ENCODE data around the gene CYSLTR2.

The CYSLTR2 gene, protein sequence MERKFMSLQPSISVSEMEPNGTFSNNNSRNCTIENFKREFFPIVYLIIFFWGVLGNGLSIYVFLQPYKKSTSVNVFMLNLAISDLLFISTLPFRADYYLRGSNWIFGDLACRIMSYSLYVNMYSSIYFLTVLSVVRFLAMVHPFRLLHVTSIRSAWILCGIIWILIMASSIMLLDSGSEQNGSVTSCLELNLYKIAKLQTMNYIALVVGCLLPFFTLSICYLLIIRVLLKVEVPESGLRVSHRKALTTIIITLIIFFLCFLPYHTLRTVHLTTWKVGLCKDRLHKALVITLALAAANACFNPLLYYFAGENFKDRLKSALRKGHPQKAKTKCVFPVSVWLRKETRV

DNA sequence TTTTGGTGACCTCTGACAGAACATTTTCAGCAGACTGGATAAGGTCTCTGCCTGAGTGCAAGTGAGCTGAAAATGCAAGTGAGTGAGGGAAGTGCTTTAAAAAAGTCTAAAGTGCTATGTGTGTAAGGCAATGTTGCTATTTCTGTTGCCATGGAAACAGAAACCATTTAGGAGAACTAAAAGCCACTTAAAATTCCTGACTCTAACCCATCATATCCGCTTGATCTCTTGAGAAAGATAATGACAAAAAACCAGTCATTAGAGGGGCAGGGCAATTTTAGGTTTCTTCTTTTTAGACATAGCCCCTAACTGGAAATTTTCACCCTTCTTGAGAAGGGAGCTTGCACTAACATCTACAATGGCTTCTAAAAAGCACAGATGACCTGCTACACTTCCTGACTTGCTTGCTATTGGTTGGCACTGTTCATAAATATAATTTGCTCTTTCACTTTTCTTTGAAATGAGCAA lies at the start of gene CYSLTR2:
Gene CYSLTR2, plus strand, starts transcription at position 458 of the 468 bp plus-strand sequence. CDS start 52,889 bp downstream, outside the sequence.
- DNase-seq (ENCODE audit: low spot score) = no peak

DNA sequence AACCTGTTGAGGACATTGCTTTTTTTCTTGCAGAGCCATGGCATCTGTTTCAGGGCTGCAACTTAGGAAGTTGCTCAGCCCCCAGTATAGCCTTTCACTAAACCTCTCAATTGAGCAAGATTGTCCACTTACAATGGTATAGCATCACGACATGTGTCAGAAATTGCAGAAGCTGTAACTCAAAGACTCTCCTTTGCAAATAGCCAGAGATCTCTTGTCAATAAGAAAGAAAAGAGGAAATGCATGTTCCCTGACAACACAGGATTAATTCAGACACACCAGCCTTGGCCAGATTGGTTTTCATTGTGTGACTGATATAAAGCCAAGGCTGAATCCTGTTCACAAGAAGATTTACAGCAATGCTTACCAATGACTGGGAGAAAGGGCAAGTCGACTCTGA lies 38.7 kb upstream of the CYSLTR2 start:
- DNase-seq (ENCODE audit: low spot score) = no peak

DNA sequence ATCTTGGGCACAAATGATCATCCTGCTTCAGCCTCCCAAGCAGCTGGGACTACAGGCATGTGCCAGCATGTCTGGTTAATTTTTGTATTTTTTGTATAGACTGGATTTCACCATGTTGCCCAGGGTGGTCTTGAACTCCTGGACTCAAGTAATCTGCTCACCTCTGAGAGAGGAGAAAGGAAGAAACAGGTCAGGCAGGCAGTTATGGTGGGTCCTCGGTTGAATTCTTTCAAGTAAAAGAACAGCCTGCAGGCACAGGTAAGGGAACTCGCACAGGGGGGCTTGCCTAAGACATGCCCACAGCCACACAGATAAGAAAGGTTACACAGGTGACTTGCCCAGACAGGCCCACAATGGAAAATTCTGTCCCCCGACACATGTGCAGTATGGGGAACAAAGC lies 34.8 kb upstream of the CYSLTR2 start:
- DNase-seq (ENCODE audit: low spot score) = no peak

DNA sequence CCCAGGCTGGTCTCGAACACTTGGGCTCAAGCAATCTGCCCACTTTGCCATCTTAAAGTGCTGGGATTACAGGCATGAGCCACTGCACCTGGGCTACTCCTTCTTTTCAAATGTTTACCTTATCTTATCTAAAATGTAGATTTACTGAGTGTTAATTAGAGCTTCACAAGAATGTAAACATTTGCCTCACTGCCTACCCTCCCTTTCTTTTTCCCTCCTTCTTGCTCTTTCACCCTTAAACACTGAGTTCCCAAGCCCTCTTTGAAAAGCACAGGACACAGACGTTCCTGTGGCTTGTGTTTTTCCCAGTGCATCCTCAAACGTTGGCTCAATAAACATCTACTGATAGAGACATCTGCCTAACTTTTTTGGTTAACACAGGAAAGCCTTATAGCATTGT lies 32.7 kb upstream of the CYSLTR2 start:
- DNase-seq (ENCODE audit: low spot score) = no peak

DNA sequence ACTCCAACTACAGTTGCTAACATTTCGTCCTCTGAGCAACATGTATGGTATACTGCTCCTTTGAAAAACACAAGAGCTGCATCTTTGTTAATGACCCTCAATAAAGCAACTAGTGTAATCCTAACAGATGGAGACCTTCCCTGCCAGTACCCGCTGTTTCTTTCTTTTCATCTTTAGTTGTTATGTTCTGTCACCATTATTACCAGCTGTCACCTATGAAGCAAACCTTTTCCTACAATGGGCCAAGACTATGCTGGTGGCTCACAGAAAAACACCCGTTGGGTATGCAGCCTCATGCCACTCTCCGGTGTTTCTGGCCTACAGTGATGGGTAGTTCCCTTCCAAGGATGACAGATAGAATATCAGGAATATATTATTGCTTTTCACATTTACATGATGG lies 29.7 kb upstream of the CYSLTR2 start:
- no peak for DNase-seq (ENCODE audit: low spot score)

DNA sequence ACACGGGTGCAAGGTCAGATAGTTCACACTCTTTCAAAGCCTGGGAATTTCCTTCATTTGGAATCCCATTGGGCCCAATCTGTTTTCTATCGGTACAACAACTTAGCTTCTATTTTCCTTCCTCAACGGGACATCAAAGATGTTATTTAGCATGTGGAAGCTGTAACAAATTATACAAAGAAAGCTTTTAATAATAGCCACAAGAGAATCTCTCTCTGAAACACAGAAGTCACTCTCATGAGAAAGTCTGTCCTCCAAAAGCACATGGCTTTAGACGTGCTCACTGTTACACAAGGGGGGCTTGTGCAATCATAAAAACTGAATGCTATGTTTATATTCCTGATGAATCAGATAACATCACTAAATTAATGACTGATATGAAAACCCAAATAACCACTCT lies 28.9 kb upstream of the CYSLTR2 start:
- DNase-seq (ENCODE audit: low spot score) = peak; percentile 89

DNA sequence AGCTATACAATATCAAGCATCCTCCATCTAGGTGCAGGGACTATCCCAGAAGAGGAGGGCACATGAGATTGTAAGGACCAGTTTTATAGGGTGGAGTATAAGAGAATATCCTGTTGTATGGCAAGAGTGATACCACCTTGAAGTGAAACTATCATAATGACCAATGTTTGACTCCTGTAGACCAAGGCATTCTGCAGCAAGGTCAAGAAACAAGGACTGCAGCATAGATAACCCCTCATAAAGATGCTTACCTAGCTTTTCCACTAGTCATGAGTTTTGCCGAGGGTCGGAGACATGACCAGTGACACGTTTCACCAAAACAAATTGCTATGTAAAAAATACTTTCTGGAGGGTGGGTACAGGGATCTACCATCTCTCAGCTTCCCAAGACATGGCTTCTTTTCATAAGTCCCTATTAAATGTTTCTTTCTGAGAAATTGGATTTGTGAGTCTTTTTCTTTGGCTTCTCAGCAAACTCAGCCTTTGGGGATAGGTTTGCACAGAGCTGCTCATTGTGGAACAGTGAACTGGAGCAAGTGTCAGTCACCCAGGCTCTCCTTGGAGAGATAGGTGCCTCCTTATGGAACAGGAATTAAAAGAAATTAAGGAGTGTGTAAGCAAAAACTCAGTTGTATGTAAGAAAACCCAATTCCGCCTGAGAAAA lies 28.2 kb upstream of the CYSLTR2 start:
- no peak for DNase-seq (ENCODE audit: low spot score)

DNA sequence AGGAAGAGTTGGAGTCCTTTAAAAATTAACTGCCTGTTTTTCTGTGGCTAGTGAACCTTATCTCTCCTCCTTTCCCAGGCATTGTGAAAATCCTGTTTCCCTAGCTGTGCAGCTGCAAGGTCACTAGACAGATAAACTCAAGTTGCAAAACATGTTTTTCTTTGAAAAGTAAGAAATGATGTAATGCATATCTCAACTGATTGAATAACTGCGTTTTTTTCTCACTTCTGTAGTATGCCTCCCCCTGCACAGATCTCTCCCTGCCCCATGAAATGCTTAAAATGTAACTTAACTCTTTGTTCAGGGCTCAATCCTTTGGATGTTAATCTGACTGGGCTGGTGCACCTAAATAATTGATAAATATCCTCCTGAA lies 27.7 kb upstream of the CYSLTR2 start:
- no peak for DNase-seq (ENCODE audit: low spot score)

DNA sequence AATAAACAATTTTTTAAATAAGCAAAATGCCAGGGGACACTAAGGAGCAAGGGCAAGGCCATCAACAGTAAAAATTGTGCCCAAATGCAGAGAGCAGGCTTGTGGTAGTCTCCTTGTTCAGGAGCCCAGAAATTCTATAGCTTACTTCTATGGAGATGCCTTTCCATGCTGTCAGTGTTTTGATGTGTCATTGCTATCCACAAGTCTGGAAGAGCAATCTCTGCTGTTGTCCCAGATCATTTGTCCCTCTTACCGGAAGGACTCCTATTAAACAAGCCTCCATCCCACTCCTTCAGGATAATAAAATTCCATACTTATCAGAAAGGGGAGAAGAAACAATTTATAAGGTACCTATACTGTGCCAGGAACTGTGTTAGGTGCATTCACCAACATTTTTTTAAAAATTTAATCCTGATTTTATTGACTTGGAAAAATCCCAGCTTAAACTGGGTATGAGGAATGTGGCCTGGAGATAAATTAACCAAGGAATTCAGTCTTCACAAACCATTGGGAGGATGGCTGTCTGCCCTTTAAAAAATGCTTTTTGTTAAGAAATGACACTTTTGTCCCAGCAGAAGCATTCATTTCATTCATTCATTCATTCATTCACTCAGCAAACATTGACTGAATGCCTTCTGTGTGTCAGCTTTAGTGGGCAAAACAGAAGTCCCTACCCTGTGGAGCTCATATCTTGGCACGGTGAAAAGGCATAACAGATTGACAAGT lies 26.8 kb upstream of the CYSLTR2 start:
- DNase-seq (ENCODE audit: low spot score) = no peak

DNA sequence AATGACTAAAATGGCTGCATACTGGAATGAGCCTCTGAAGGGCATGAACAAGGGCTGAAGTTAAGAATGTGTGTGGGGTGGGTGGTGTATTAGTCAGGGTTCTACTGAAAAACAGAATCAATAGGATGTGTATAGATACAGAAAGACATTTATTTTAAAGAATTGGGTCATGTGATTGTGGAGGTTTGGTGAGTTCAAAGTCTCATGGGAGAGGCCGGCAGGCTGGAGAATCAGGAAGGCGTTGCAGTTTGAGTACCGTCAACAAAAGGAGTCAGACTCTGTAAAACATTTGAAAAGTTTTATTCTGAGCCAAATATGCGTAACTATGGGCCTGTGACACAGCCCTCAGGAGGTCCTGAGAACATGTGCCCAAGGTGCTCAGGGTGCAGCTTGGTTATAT lies 24.5 kb upstream of the CYSLTR2 start:
- DNase-seq (ENCODE audit: low spot score) = no peak

DNA sequence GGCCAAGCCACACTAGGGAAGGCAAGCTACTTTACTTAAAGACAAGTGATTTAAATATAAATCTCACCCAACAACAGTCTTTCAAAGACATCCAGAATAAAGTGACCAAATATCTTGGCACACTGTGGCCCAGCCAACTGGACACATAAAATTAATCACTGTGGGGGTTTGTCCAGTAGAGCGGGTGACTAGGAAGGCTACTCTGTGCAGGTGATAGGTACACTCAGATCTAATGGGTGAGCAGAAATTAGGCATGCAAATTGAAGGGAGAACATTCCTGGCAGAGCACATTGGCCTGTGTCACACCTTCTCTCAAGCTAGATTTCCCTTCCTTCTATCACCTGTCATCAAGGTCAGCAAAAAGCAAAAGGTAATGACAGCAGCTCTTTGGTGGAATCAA lies 23.4 kb upstream of the CYSLTR2 start:
- no peak for DNase-seq (ENCODE audit: low spot score)

DNA sequence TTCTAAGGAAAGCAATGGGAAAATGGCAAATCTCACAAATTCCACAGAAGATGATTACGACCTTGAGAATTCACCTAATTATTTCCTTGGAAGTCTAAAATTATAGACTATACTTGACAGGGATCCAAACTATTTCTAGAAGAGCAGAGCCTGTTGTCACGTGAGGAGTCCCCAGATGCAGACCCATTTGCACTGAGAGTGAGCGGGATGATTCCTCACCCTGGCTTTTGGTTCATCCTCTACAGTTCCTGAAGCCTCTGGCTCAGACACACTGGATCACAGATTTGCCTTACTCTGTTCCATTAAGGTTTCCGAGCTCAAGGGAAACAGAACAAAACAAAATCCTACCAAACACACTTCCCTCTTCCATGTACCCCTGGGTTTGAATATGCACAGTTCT lies 23.0 kb upstream of the CYSLTR2 start:
- no peak for DNase-seq (ENCODE audit: low spot score)

DNA sequence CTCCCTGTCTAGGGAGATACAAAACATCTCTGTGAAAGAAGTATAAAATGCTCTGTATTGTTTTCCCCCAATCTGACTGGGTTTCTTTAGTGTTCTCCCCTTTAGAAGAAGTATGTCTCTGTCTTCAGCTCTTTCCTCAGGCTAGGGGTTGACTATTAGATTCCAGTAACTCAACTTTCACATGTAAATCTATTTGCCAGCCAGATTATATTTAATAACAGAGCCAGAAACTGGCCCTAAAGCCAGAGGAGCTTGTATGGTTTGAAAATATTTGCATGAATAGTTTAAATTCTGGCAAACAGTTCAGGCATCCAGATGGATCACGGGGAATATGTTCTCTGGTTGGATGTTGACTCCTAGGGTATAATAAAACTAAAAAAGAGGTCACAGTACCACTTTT lies 22.3 kb upstream of the CYSLTR2 start:
- DNase-seq (ENCODE audit: low spot score) = peak; percentile 76

DNA sequence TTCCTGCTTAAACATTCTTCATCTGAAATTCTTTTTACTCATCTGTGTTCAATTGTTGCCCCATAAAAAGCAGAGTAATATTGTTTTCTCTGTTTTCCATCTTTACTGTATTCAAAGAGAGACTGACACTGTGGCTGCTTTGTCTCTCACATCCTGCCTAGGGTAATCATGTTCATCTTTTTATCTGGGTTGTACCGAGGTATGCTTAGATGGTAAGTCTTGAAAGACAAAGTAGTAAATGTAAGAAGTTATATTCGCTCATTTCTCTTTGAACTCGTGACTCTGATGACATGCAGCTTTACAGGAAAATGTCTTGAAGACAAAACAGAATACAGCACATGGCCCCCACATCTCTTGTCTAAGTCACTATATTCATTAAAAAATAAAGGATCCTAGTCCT lies 20.0 kb upstream of the CYSLTR2 start:
- no peak for DNase-seq (ENCODE audit: low spot score)

DNA sequence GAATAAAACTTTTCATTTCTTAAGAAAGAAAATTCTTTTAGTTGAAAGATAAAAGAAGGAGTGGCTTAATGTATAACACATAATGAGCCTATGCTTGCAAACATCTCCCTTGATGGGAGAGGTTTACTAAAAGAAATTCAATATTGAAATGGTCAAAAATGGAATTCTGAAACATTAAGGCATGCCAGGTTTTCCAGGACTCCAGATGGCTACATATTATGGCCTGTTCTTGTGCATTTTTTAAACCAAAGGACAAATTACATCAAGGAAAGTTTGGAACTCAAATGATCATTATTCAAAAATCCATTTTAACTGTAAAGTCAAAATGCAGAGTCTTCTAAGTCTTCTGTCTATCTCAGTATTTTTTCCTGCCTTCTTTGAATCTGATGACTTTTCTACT lies 19.1 kb upstream of the CYSLTR2 start:
- no peak for DNase-seq (ENCODE audit: low spot score)

DNA sequence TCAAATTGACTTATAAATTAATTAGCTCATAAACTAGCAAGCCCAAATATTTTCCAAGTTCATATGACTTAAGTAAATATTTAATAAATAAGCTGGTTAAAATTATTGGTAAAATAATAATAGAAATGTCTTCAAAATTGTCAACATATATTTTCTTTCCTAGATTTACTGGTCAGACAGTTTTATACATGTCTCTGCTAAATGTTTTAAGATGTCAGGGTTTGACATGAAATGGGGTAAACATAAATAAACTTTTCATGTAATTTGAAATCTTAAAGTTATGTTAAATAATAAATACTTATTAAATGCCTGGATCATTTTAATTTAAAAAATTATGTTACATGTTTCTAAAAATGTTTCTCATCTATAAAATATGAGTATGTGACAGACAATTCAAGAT lies 18.3 kb upstream of the CYSLTR2 start:
- no peak for DNase-seq (ENCODE audit: low spot score)

DNA sequence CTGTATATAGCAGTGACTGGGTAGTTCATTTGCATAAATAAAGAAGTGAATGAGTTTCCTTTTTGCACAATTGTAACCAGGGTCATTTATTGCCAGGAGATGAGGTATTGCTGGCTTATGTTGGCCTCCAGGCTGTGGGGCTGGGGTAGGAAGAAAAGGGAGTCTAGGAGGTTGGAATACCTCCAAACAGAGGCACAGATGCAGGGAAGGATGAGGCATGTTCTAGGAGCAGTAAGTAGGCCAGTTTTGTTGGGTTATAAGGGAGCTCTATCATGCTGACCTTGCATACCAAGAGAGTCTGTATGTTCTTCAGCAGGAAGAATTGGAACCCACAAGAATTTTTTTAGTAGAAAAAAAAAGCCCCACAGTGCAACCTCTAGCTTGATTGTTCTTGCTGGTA lies 17.2 kb upstream of the CYSLTR2 start:
- no peak for DNase-seq (ENCODE audit: low spot score)

DNA sequence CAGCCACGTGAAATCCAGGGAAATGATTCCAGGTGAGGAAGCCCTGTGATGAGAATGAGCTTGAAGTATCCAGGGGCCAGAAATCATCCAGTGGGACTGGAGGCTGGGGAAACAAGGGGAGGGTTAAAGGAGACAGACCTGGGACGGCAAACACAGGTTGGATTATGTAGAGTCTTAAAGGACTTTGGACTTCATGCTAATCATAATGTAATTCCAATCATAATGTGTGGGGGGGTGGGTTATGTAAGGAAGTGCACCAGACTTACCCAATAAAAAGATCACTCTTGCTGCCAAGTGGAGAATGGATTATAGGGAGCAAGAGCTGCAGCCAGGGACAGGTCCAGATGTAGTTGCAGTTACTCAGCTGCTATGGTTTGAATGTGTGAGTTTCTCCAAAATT lies 16.1 kb upstream of the CYSLTR2 start:
- DNase-seq (ENCODE audit: low spot score) = no peak

DNA sequence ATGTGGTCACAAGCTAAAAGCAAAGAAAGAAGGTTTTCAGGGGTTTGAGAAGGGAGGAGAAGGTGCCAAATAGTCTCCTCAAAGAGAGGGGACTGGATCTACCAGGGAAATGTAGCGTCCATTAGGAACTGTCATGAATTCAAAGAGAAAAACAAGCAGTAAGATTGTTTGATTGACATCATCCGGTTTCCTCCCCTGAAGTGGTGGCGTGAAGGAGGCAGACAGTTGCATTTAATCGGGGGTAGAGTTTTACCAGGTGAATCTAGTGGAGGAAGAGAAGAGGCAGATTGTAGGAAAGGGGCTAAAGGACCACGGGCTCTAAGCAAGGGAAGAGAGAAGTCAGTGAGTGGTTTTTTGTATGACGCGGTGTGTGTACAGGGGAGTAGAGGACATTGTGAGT lies 13.0 kb upstream of the CYSLTR2 start:
- DNase-seq (ENCODE audit: low spot score) = no peak

DNA sequence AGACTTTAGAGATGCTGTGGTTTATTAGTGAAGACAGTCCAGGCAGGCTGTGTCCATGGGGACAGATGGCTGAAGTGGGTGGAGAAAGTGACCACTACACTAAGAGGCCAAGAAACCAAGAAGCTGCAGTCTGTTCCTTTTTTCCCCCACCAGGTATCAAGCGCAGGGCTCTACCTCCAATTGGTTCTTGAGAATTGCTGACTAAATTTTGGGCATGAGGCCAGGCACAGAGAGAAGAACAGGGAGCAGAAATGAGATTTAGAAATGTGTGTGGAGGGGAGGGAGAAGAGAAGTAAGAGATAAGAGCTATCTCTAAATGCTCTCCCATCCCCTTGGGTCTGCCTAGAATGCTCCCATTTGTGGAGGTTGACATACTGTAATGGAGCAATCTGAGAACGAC lies 12.3 kb upstream of the CYSLTR2 start:
- no peak for DNase-seq (ENCODE audit: low spot score)

DNA sequence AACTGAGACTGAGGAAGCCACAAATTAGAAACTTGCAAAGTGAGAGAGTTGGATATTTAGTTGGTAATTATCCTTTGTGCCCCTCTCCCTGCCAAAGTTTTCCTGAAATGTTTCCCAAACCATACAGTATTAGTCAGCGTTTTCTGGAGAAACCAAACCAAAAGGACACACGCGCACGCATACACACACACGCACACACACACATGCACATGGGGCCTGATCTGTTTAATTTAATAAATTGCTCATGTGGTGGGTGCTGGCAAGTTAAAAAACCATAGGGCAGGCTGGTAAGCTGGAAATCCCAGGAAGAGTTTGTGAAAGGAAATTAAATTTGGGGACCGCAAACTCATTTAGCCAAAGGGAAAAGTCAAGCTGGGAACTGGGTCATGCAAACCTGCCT lies 11.7 kb upstream of the CYSLTR2 start:
- DNase-seq (ENCODE audit: low spot score) = no peak

DNA sequence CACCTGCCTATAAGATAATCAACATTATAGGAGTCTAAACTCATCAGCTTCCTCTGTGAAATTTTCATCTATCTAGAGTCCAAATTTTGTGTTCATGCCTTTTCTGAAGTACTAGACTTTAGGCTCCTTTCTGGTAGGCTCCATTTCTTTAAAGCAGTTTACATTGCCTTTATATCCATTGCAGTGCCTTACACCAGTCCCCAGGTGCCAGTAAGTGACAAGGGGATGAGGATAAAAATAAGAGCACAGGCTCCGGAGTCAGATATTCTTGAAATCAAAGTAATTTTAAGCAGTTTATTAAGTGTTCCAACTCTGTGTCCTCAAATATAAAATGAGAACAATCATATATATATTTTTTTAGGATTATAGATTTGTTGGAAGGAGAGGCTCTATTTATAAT lies 10.6 kb upstream of the CYSLTR2 start:
- DNase-seq (ENCODE audit: low spot score) = no peak

DNA sequence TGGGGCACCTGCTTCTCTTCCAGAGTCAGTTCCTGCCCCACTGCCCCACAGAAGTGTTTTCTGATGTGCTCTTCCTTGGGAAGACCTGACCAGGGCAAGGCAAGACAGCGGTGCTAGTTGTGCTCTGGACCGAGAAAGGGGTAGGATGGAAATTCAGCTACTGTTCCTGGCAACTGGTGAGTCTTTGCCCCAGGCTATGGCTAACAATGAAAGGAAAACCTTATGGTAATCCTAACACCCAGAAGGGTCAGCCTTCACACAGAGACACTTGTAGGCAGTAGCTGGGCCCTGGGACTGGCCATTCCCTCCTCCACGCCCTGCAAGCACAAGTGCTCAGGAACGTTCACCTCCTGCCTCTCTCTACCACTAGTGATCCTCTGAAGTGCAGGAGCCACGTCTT lies 9.6 kb upstream of the CYSLTR2 start:
- DNase-seq (ENCODE audit: low spot score) = no peak

Data from COLO829 (cell line).